GM12891 (cell line): ENCODE results near the gene PTGR3.

Experiments
- PAX5 ChIP-seq: IDR thresholded peaks from 2 replicates; pipeline ENCODE4 v1.6.1; 2011; ENCODE audit warnings: low read length, moderate library complexity, mild to moderate bottlenecking; ENCODE audit not compliant: insufficient read depth, severe bottlenecking
- POLR2A ChIP-seq: IDR thresholded peaks from 2 replicates; pipeline ENCODE4 v1.6.1; 2011; ENCODE audit warnings: low read depth, low read length, control low read depth
- POLR2AphosphoS5 ChIP-seq: IDR thresholded peaks from 2 replicates; pipeline ENCODE4 v1.6.1; 2011; ENCODE audit warnings: low read depth, low read length, control low read depth
- SPI1 ChIP-seq: IDR thresholded peaks from 2 replicates; pipeline ENCODE4 v1.6.1; 2011; ENCODE audit warnings: low read depth, low read length, control low read depth
- TAF1 ChIP-seq: IDR thresholded peaks from 2 replicates; pipeline ENCODE4 v1.6.1; 2011; ENCODE audit warnings: low read depth, low read length, control low read depth

- TF ChIP-seq POLR2A: no peak
- TF ChIP-seq POLR2AphosphoS5: no peak
- no peak for TF ChIP-seq PAX5
- TF ChIP-seq TAF1: no peak
- TF ChIP-seq SPI1: no peak
Measured at GRCh38 chr18:75160364-75160763, 48.6 kb downstream of the PTGR3 start.
